Activated CD8-positive, alpha-beta T cell treated with anti-CD3 and anti-CD28 coated beads, Interleukin-2, amount 10 ng/mL, durations not matched to agents 7 days and 5 days (primary cell): ENCODE results near the gene ERP44. TPM values are rescaled to one million over a fixed set of nuclear protein-coding genes. Genes with fewer than 3 reads are reported as not detected.
"Not testable (repeated sequence)": the region's sequence is repeated elsewhere in the genome, so short reads cannot be mapped to it uniquely, and the experiment has no call there.

Experiments
- ATAC-seq: fragments of 150-1000 bp; cut with Tn5 transposase; one replicate; pipeline ENCODE4 v1.10.0; 2021; ENCODE audit warnings: moderate library complexity
- CTCF ChIA-PET: fragments of 350-600 bp; sonication (Branson Sonifier 250); formaldehyde crosslinking; loops from one replicate; lab custom pipeline; 2021; ENCODE audit warnings: antibody characterized with exemption; lab: Charles Lee
- POLR2A ChIA-PET: fragments of 350-600 bp; sonication (Branson Sonifier 250); formaldehyde crosslinking; loops from one replicate; lab custom pipeline; 2021; ENCODE audit warnings: antibody characterized with exemption; lab: Charles Lee
- DNase-seq: peaks from one replicate; pipeline ENCODE4 v3.0.0-alpha.2; 2020
- H3K27ac Mint-ChIP-seq: one replicate; pipeline ENCODE4 v1.8.0; 2021; ENCODE audit warnings: mild to moderate bottlenecking, mixed read lengths
- H3K27me3 Mint-ChIP-seq: one replicate; pipeline ENCODE4 v1.8.0; 2021; ENCODE audit warnings: low read depth, mixed read lengths
- H3K36me3 Mint-ChIP-seq: one replicate; pipeline ENCODE4 v1.8.0; 2021; ENCODE audit warnings: low read depth, mixed read lengths
- H3K4me1 Mint-ChIP-seq: one replicate; pipeline ENCODE4 v1.8.0; 2021; ENCODE audit warnings: low read depth, mixed read lengths
- H3K4me3 Mint-ChIP-seq: one replicate; pipeline ENCODE4 v1.8.0; 2021; ENCODE audit warnings: mild to moderate bottlenecking, mixed read lengths
- H3K9me3 Mint-ChIP-seq: one replicate; pipeline ENCODE4 v1.8.0; 2022; ENCODE audit warnings: mixed read lengths; ENCODE audit not compliant: insufficient read depth
- total RNA-seq, 2 experiments: library from RNA; stranded (reverse); gene quantifications; one replicate each; pipeline ENCODE4 v1.2.3, GENCODE V29; 2021

ERP44 gene
- total RNA-seq, 2 experiments from 2014 or later, result 15.7 to 15.8 TPM

- peaks cover 30% of the 10 kb centered on the region for H3K4me1 Mint-ChIP-seq
- H3K4me3 Mint-ChIP-seq, result peak overlapping the region; percentile 91
- ChIA-PET POLR2A (interaction anchor here (1.1 kb wide), 1 partner anchor 110 kb away, joined by 3 read pairs; no protein-coding TSS in a partner anchor), CTCF (interaction anchor here (1.3 kb wide), 1 partner anchor 27 kb away, joined by 3 read pairs; no protein-coding TSS in a partner anchor)
- H3K36me3 Mint-ChIP-seq, result peaks cover 10% of the 10 kb centered on the region
- H3K27ac Mint-ChIP-seq, result peak overlapping the region; percentile 89
- no peaks in the 10 kb centered on the region for H3K9me3 Mint-ChIP-seq
- ATAC-seq (no peak), DNase-seq (peak; percentile 30)
- no peaks in the 10 kb centered on the region for H3K27me3 Mint-ChIP-seq
Observed at GRCh38 chr9:100099722-100100042, 882 bp upstream of the ERP44 start.

GRCh38 chr9:100098046-100098886 is 534 bp downstream of the ERP44 start:
- CTCF ChIA-PET, result interaction anchor here (0.9 to 1.3 kb wide), 3 partner anchors 11 to 25 kb away, joined by 3 to 4 read pairs (median 3); no protein-coding TSS in a partner anchor
- POLR2A ChIA-PET, result interaction anchor here (1.6 kb wide), 1 partner anchor 112 kb away, joined by 3 read pairs; no protein-coding TSS in a partner anchor
- peaks cover 37% of the 10 kb centered on the region for H3K4me1 Mint-ChIP-seq

DNA sequence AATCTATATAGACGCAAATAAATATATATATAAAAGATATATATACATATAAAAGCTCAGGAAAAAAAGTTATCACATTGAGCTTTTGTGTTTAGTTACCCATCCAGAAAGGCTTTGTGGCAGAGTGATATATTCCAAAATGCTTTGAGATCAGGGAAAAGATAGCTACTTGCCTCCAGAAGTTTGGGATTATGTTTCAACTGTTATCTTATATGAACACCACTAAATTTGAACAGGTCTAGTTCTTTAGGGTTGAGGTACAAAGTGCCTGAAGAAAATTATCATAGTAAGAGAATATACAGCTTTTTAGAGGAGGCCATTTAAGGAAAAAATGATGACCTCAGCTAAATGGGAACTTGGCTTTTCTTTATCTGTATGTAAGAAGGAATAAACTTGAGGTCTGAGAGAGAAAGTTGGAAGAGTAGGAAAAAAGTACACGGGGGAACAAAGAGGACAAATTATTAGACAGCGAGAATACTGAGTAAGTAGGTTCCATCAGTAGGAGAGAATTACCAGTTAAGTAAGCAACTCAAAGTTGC is 2.4 kb downstream of the ERP44 start:
- Mint-ChIP-seq H3K36me3 (peaks cover 3% of the 10 kb centered on the region), H3K27ac (no peak overlapping the region), H3K4me3 (no peak overlapping the region), H3K9me3 (no peaks in the 10 kb centered on the region), H3K4me1 (peaks cover 37% of the 10 kb centered on the region), H3K27me3 (no peaks in the 10 kb centered on the region)
- ChIA-PET POLR2A (no interaction called here), CTCF (no interaction called here)
- DNase-seq (no peak), ATAC-seq (no peak)

More at GRCh38 chr9:100098046-100098886, 534 bp downstream of the ERP44 start:
- Mint-ChIP-seq H3K36me3 (peaks cover 4% of the 10 kb centered on the region), H3K9me3 (no peaks in the 10 kb centered on the region), H3K27ac (peak overlapping the region; percentile 89), H3K27me3 (no peaks in the 10 kb centered on the region), H3K4me3 (peak overlapping the region; percentile 91)
- DNase-seq (peak; percentile 51), ATAC-seq (peak; percentile 4)

- H3K9me3 Mint-ChIP-seq, H3K4me3 Mint-ChIP-seq, ATAC-seq, H3K27me3 Mint-ChIP-seq, H3K36me3 Mint-ChIP-seq, H3K27ac Mint-ChIP-seq, POLR2A ChIA-PET, DNase-seq: not testable (repeated sequence)
- H3K4me1 Mint-ChIP-seq, result peaks cover 31% of the 10 kb centered on the region
- CTCF ChIA-PET, result interaction anchor here (1.5 kb wide), 1 partner anchor 231 kb away, joined by 3 read pairs; no protein-coding TSS in a partner anchor
Observed at GRCh38 chr9:100094411-100094810, 4.4 kb downstream of the ERP44 start.

DNA sequence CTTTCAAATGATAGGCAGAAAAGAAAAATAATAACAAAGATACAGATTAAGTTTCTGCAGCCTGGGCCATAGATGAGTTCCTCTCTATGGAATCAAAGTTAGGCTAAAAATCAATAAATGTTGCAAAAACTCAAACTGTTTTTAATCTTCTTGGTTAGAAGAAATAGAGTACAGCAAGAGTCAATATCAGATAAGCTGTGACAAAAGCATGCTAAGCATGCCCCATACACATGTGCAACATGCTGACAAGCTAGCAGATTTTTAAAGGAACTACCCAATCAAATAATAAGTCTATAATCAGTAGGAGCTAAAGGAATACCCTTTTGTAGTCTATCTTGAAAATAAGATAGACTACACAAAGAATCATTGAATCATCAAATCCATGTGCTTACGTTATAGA is 6.7 kb downstream of the ERP44 start:
- no peak overlapping the region for H3K4me3 Mint-ChIP-seq
- CTCF ChIA-PET, result no interaction called here
- H3K36me3 Mint-ChIP-seq, result peaks cover 2% of the 10 kb centered on the region
- H3K27me3 Mint-ChIP-seq, result no peaks in the 10 kb centered on the region
- ATAC-seq (no peak), DNase-seq (no peak)
- POLR2A ChIA-PET, result no interaction called here
- H3K9me3 Mint-ChIP-seq, result no peaks in the 10 kb centered on the region
- H3K4me1 Mint-ChIP-seq, result peaks cover 35% of the 10 kb centered on the region
- no peak overlapping the region for H3K27ac Mint-ChIP-seq

DNA sequence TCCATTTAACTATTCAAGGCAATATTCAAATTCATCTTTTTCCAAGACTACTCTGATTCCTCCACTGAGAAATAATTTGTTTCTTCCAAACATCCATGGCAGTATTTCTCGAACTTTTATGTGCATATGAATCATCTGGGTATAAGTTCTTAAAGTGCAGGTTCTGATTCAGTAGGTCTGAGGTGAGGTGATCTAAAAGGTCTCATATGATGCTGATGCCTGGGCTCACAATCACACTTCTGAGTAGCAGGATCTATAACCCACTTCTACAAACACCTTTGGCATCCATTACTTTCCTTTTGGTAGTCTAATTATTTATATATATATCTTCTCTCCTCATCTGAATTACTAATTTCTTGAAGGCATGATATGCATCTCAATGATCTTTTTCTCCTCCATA is 7.2 kb downstream of the ERP44 start:
- H3K4me3 Mint-ChIP-seq, result no peak overlapping the region
- CTCF ChIA-PET, result no interaction called here
- H3K36me3 Mint-ChIP-seq, result peaks cover 2% of the 10 kb centered on the region
- no peak overlapping the region for H3K27ac Mint-ChIP-seq
- H3K27me3 Mint-ChIP-seq, result no peaks in the 10 kb centered on the region
- DNase-seq, result no peak
- POLR2A ChIA-PET, result no interaction called here
- H3K4me1 Mint-ChIP-seq, result peaks cover 35% of the 10 kb centered on the region
- ATAC-seq, result no peak
- no peaks in the 10 kb centered on the region for H3K9me3 Mint-ChIP-seq

- Mint-ChIP-seq H3K27ac (no peak overlapping the region), H3K4me3 (no peak overlapping the region), H3K36me3 (peaks cover 2% of the 10 kb centered on the region), H3K4me1 (peaks cover 35% of the 10 kb centered on the region), H3K27me3 (no peaks in the 10 kb centered on the region), H3K9me3 (no peaks in the 10 kb centered on the region)
- CTCF ChIA-PET, result no interaction called here
- DNase-seq, result no peak
- ATAC-seq, result no peak
- POLR2A ChIA-PET, result no interaction called here
Observed at GRCh38 chr9:100090880-100091279, 7.9 kb downstream of the ERP44 start.

DNA sequence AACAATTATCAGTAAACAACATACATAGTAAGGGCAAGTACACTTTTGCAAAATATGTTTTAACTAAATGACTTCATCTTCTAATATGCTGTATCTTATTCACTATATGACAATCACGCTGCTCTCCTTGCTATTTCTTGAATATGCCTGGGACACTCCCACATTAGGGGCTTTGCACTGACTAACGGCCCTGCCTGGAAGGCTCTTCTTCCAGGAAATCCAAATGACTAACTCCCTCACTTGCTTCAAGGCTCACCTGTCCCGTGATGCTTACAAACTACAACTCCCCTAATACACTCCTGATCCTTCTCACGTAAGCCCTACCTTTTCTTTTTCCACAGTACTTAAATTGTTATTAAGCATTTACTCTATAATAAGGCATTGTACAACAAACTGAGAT is 10.6 kb downstream of the ERP44 start:
- Mint-ChIP-seq H3K4me1 (peaks cover 36% of the 10 kb centered on the region), H3K4me3 (no peak overlapping the region), H3K27me3 (no peaks in the 10 kb centered on the region), H3K27ac (no peak overlapping the region), H3K36me3 (peaks cover 2% of the 10 kb centered on the region), H3K9me3 (no peaks in the 10 kb centered on the region)
- ATAC-seq, result no peak
- DNase-seq, result no peak
- POLR2A ChIA-PET, result no interaction called here
- CTCF ChIA-PET, result no interaction called here

DNA sequence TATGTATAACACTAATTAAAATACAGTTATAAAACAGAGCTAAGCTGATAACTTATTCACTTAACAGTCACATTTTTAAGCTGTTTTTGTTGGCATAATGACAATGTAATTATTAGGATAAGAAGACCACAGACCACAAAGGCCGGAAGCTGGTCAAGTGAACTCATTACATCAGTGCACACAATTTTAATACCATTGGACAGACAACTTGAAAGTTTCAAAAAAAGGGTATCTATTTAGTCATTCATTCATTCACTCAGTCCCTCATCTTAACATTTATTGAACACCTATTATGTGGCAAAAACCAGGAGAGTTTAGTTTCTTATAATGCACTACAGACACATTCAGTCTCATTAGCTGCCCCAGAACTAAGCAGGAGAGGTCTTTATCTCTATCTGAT is 11.6 kb downstream of the ERP44 start:
- POLR2A ChIA-PET, result no interaction called here
- Mint-ChIP-seq H3K4me3 (no peak overlapping the region), H3K36me3 (peaks cover under 1% of the 10 kb centered on the region), H3K9me3 (no peaks in the 10 kb centered on the region), H3K27me3 (no peaks in the 10 kb centered on the region), H3K4me1 (peaks cover 42% of the 10 kb centered on the region), H3K27ac (peak overlapping the region; percentile 30)
- ATAC-seq, result no peak
- CTCF ChIA-PET, result interaction anchor here (1.0 kb wide), 1 partner anchor 11 kb away, joined by 3 read pairs; no protein-coding TSS in a partner anchor
- no peak for DNase-seq

DNA sequence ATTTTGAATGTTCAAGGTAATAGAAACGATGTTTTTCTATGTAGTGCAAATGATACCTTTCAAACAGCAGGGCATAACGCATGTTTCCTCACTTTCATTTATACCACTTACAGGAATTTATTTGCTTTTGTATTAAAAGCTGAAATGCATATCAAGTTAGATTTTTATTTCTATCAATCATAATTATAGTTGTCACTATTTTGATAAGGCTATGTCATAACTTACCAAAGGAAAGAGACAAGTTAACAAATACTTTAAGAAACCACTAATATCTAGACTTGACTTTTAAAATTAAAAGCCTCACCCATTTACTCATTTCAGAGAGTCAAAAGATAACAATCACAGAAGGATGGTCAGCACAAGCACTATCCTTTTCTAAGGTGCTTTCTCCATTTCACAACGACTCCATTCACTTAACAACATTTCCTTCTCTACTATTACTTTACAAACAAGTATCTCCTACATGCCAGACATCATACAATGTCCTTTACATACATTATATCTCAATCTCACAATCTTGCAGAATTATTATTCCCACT is 12.6 kb downstream of the ERP44 start:
- H3K27me3 Mint-ChIP-seq, result no peaks in the 10 kb centered on the region
- peaks cover 42% of the 10 kb centered on the region for H3K4me1 Mint-ChIP-seq
- no peak overlapping the region for H3K27ac Mint-ChIP-seq
- no peaks in the 10 kb centered on the region for H3K9me3 Mint-ChIP-seq
- POLR2A ChIA-PET, result interaction anchor here (0.7 kb wide), 1 partner anchor 282 kb away, joined by 3 read pairs; no protein-coding TSS in a partner anchor
- CTCF ChIA-PET, result no interaction called here
- no peak overlapping the region for H3K4me3 Mint-ChIP-seq
- DNase-seq, result no peak
- no peak for ATAC-seq
- H3K36me3 Mint-ChIP-seq, result no peaks in the 10 kb centered on the region

- CTCF ChIA-PET, result interaction anchor here (1.0 to 1.8 kb wide), 4 partner anchors 14 to 240 kb away, joined by 3 to 5 read pairs (median 4); no protein-coding TSS in a partner anchor
- H3K4me1 Mint-ChIP-seq, result peaks cover 42% of the 10 kb centered on the region
Observed at GRCh38 chr9:100084734-100085133, 14.1 kb downstream of the ERP44 start.

DNA sequence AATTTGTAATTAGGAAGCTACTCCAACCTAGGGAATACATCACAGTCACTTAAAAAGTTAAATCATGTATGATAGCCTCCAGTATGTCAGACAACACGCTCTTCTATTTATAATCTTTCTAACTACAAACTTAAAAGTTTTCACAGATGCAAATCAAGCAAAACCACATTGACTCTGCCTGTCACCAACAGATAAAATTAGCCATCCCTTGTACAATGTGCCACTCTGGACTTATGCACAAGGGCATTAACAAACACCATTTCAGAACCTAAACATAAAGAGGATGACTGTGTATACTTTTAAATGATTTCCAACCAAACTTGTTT is 14.7 kb downstream of the ERP44 start:
- Mint-ChIP-seq H3K36me3 (peaks cover under 1% of the 10 kb centered on the region), H3K4me1 (peaks cover 42% of the 10 kb centered on the region), H3K9me3 (no peaks in the 10 kb centered on the region), H3K27me3 (no peaks in the 10 kb centered on the region), H3K4me3 (no peak overlapping the region), H3K27ac (no peak overlapping the region)
- no peak for DNase-seq
- no peak for ATAC-seq
- ChIA-PET CTCF (interaction anchor here (1.0 to 1.8 kb wide), 5 partner anchors 18 to 241 kb away, joined by 3 to 5 read pairs (median 3); no protein-coding TSS in a partner anchor), POLR2A (no interaction called here)

More at GRCh38 chr9:100084734-100085133, 14.1 kb downstream of the ERP44 start:
- H3K36me3 Mint-ChIP-seq, result no peaks in the 10 kb centered on the region
- no peaks in the 10 kb centered on the region for H3K27me3 Mint-ChIP-seq
- DNase-seq (no peak), ATAC-seq (peak; percentile 66)
- POLR2A ChIA-PET, result no interaction called here
- H3K4me3 Mint-ChIP-seq, result no peak overlapping the region
- H3K9me3 Mint-ChIP-seq, result no peaks in the 10 kb centered on the region
- no peak overlapping the region for H3K27ac Mint-ChIP-seq
